AG04450 (cell line): ENCODE data around the gene MAP3K13. TPM values are rescaled to one million over a fixed set of nuclear protein-coding genes. Genes with fewer than 3 reads are reported as not detected.
A peak's percentile ranks its signal among the peaks of the same experiment; 100 is the strongest.

ENCODE experiments used
- CTCF ChIA-PET: fragments of 300-600, 350-600 bp; formaldehyde crosslinking; extraction: SDS; loops from one replicate; lab custom pipeline; 2022; ENCODE audit warnings: antibody characterized with exemption, inconsistent platforms; lab: Charles Lee
- POLR2A ChIA-PET: fragments of 350-600 bp; formaldehyde crosslinking; extraction: SDS; loops from one replicate; lab custom pipeline; 2021; ENCODE audit warnings: antibody characterized with exemption, inconsistent platforms; lab: Yijun Ruan, JAX
- DNase-seq: peaks from one replicate; pipeline ENCODE4 v3.0.0-alpha.2; 2011; ENCODE audit warnings: low read depth, low spot score
- H3K27ac ChIP-seq: one replicate; pipeline ENCODE4 v1.5.1; 2012; ENCODE audit warnings: low read depth, low read length, control low read depth
- H3K27me3 ChIP-seq: one replicate; pipeline ENCODE4 v1.6.0; 2012; ENCODE audit warnings: low read length; ENCODE audit not compliant: control insufficient read depth, insufficient read depth
- H3K4me3 ChIP-seq: 2 replicates; pipeline ENCODE4 v1.5.1; 2011; ENCODE audit warnings: mild to moderate bottlenecking, low read depth, low read length, control low read depth
- H3K9me3 ChIP-seq: 2 replicates; pipeline ENCODE4 v1.5.1; 2012; ENCODE audit warnings: low read length; ENCODE audit not compliant: control insufficient read depth, insufficient read depth
- polyA plus RNA-seq: library from polyadenylated mRNA; depleted of rRNA; stranded (reverse); fragments of >200 nt; gene quantifications from 2 replicates; pipeline ENCODE4 v1.2.3, GENCODE V29; 2011
- TF ChIP-seq, protein P1 (sequence below): IDR thresholded peaks from 2 replicates; pipeline ENCODE4 v1.5.1; 2011; ENCODE audit warnings: low read depth, low read length, control low read depth, inconsistent platforms

The MAP3K13 gene
- polyA plus RNA-seq, 1 experiment, result 20.9 TPM

- TF ChIP-seq, protein P1, sequence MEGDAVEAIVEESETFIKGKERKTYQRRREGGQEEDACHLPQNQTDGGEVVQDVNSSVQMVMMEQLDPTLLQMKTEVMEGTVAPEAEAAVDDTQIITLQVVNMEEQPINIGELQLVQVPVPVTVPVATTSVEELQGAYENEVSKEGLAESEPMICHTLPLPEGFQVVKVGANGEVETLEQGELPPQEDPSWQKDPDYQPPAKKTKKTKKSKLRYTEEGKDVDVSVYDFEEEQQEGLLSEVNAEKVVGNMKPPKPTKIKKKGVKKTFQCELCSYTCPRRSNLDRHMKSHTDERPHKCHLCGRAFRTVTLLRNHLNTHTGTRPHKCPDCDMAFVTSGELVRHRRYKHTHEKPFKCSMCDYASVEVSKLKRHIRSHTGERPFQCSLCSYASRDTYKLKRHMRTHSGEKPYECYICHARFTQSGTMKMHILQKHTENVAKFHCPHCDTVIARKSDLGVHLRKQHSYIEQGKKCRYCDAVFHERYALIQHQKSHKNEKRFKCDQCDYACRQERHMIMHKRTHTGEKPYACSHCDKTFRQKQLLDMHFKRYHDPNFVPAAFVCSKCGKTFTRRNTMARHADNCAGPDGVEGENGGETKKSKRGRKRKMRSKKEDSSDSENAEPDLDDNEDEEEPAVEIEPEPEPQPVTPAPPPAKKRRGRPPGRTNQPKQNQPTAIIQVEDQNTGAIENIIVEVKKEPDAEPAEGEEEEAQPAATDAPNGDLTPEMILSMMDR, result no peak
- Histone ChIP-seq H3K27me3 (no peaks in the 10 kb centered on the region), H3K4me3 (peak within 1 kb of the TSS; percentile 91), H3K9me3 (no peaks in the 10 kb centered on the region; the same call in 1 of the 2 replicates), H3K27ac (peak within 1 kb of the TSS; percentile 87)
- CTCF ChIA-PET, result interaction anchor here (0.6 to 1.2 kb wide), 2 partner anchors 57 to 654 kb away, joined by 3 to 7 read pairs; no protein-coding TSS in a partner anchor
- POLR2A ChIA-PET, result interaction anchor here (0.6 to 1.0 kb wide), 6 partner anchors 9 to 87 kb away, joined by 3 read pairs; partner anchors contain the start of gene SENP2
- DNase-seq, result peak; percentile 68
Observed at GRCh38 chr3:185498503-185499396, 135.8 kb downstream of the MAP3K13 start, which contains the start of gene TMEM41A. Gene TMEM41A, minus strand, starts transcription at chr3:185499035. Its CDS starts 74 bp downstream, at chr3:185498961.

- TF ChIP-seq, protein P1, result no peak
- DNase-seq, result no peak
- POLR2A ChIA-PET, result no interaction called here
Observed at GRCh38 chr3:185502987-185503386, 140.1 kb downstream of the MAP3K13 start.

DNA sequence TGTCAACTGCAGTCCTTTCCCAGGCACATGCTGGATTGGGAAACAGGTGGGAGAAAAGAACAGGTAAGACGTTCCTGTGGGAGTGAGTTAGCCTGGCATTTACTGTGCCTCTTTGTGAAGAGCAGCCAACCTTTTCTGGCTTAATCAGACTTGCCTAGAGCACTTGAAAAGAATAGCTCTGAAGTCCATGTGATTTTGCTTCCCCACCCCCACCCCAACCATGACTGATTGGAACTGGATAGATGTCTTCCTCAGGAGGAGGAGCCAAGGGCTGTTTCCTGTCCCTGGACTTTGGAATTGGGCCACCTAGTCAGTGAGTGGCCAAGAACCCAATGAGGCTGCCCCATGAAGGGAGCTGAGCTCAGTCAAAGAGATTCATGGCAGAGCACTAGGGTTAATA lies 140.6 kb downstream of the MAP3K13 start:
- no peak for DNase-seq
- POLR2A ChIA-PET, result no interaction called here
- CTCF ChIA-PET, result no interaction called here
- Histone ChIP-seq H3K4me3 (no peak overlapping the region), H3K9me3 (no peaks in the 10 kb centered on the region; the same call in 1 of the 2 replicates), H3K27me3 (no peaks in the 10 kb centered on the region), H3K27ac (no peak overlapping the region)
- TF ChIP-seq, protein P1, result no peak

More at GRCh38 chr3:185502987-185503386, 140.1 kb downstream of the MAP3K13 start:
- Histone ChIP-seq H3K4me3 (no peak overlapping the region), H3K9me3 (no peaks in the 10 kb centered on the region; the same call in 1 of the 2 replicates), H3K27me3 (no peaks in the 10 kb centered on the region), H3K27ac (no peak overlapping the region)
- CTCF ChIA-PET, result no interaction called here

GRCh38 chr3:185504636-185505035 lies 141.7 kb downstream of the MAP3K13 start:
- no peak for DNase-seq
- POLR2A ChIA-PET, result no interaction called here
- Histone ChIP-seq H3K9me3 (no peaks in the 10 kb centered on the region; the same call in 1 of the 2 replicates), H3K4me3 (no peak overlapping the region), H3K27ac (no peak overlapping the region), H3K27me3 (no peaks in the 10 kb centered on the region)
- TF ChIP-seq, protein P1, result no peak
- CTCF ChIA-PET, result interaction anchor here (1.2 kb wide), 1 partner anchor 71 kb away, joined by 3 read pairs; no protein-coding TSS in a partner anchor
